DMS 273 treated with DMSO at 0.1 percent for 48 hours (cell line): ENCODE measurements around the gene POLR1D.

Experiments used
- DNase-seq: peaks from one replicate; lab custom pipeline; 2025; lab: John Stamatoyannopoulos, UW

POLR1D gene

GRCh38 chr13:27621366-27622101 is at the start of gene POLR1D:
Gene POLR1D (plus strand): TSS chr13:27621892. CDS start chr13:27621984, 92 bp downstream.
- peak; percentile 16 for DNase-seq

GRCh38 chr13:27572234-27572901 is 49.3 kb upstream of the POLR1D start:
- DNase-seq: no peak

GRCh38 chr13:27573265-27573664 is 48.4 kb upstream of the POLR1D start:
- no peak for DNase-seq

- DNase-seq: no peak
These were observed 47.0 kb upstream of the POLR1D start for GRCh38 chr13:27574661-27575060.

- no peak for DNase-seq
These were observed 43.3 kb upstream of the POLR1D start for GRCh38 chr13:27578121-27579030.

- DNase-seq: no peak
These were observed 38.0 kb upstream of the POLR1D start for GRCh38 chr13:27583645-27584044.

GRCh38 chr13:27587095-27587746 is 34.5 kb upstream of the POLR1D start:
- no peak for DNase-seq

GRCh38 chr13:27588405-27588804 is 33.3 kb upstream of the POLR1D start:
- no peak for DNase-seq

- DNase-seq: no peak
These were observed 28.8 kb upstream of the POLR1D start for GRCh38 chr13:27592865-27593264.

- DNase-seq: no peak
These were observed 28.4 kb upstream of the POLR1D start for GRCh38 chr13:27593267-27593666.

GRCh38 chr13:27595055-27595811 is 26.5 kb upstream of the POLR1D start:
- no peak for DNase-seq

- DNase-seq: no peak
These were observed 22.6 kb upstream of the POLR1D start for GRCh38 chr13:27599096-27599495.

GRCh38 chr13:27599845-27600553 is 21.7 kb upstream of the POLR1D start:
- DNase-seq: no peak

- no peak for DNase-seq
These were observed 21.0 kb upstream of the POLR1D start for GRCh38 chr13:27600711-27601110.

GRCh38 chr13:27601208-27601607 is 20.5 kb upstream of the POLR1D start:
- no peak for DNase-seq

GRCh38 chr13:27601803-27602202 is 19.9 kb upstream of the POLR1D start:
- DNase-seq: no peak

GRCh38 chr13:27605099-27605498 is 16.6 kb upstream of the POLR1D start:
- DNase-seq: no peak

- DNase-seq: no peak
These were observed 16.0 kb upstream of the POLR1D start for GRCh38 chr13:27605610-27606200.

GRCh38 chr13:27607125-27607524 is 14.6 kb upstream of the POLR1D start:
- DNase-seq: no peak

- no peak for DNase-seq
These were observed 8.1 kb upstream of the POLR1D start for GRCh38 chr13:27613628-27614027.
